ENCODE measurements around the gene TSPAN9.

- TF ChIP-seq CTCF (IDR thresholded peaks at IDR 0.05; ENCODE audit: low read depth, low read length) (no peak), MYC (IDR thresholded peaks at IDR 0.05; ENCODE audit: low read depth, low read length) (no peak), POLR2A (IDR thresholded peaks at IDR 0.05; ENCODE audit: extremely low read depth, insufficient read length) (no peak)
Measured at GRCh38 chr12:3250034-3250433, 172.9 kb downstream of the TSPAN9 start.

Data from NB4 (cell line).